GM18907 (cell line): ENCODE results near the gene ARHGAP22.

Experiments
- ATAC-seq: cut with Tn5 transposase; IDR thresholded peaks from one replicate; pipeline ENCODE4 v1.9.1; 2021; ENCODE audit warnings: mild to moderate bottlenecking, moderate library complexity; ENCODE audit not compliant: unreplicated experiment

The ARHGAP22 gene

GRCh38 chr10:48454302-48455054, 150.4 kb downstream of the ARHGAP22 start:
- ATAC-seq = no peak

- ATAC-seq = no peak
These were observed 151.2 kb downstream of the ARHGAP22 start for GRCh38 chr10:48453451-48454301.

DNA sequence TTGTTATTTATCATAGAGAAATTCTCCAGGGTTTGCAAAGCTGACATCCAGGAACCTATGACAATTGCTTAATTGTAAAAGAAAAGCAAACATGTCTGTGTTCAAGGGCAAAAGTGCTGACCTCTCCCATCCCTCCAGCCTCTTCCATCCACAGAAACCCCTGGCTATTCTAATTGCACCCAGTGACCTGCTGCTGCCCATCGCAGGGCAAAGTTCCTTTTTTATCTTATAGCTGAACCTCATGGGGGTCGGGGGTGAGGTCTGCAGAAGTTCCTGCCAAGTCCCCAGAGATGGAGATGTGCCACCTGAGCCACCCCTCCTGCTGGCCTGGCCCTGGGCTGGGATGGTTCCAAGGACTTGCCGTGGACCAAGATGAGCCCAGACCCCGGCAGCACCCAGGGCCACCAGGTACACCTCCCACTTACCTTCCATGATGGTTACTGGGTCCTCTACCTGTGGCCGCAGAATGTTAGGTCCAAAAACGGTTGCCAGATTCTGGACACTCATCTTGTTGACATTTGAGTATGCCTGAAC, 151.9 kb downstream of the ARHGAP22 start:
- no peak for ATAC-seq

GRCh38 chr10:48451969-48452878, 152.6 kb downstream of the ARHGAP22 start:
- no peak for ATAC-seq

GRCh38 chr10:48450741-48451466, 154.0 kb downstream of the ARHGAP22 start:
- ATAC-seq = no peak

- ATAC-seq = no peak
These were observed 154.6 kb downstream of the ARHGAP22 start for GRCh38 chr10:48450233-48450740.

DNA sequence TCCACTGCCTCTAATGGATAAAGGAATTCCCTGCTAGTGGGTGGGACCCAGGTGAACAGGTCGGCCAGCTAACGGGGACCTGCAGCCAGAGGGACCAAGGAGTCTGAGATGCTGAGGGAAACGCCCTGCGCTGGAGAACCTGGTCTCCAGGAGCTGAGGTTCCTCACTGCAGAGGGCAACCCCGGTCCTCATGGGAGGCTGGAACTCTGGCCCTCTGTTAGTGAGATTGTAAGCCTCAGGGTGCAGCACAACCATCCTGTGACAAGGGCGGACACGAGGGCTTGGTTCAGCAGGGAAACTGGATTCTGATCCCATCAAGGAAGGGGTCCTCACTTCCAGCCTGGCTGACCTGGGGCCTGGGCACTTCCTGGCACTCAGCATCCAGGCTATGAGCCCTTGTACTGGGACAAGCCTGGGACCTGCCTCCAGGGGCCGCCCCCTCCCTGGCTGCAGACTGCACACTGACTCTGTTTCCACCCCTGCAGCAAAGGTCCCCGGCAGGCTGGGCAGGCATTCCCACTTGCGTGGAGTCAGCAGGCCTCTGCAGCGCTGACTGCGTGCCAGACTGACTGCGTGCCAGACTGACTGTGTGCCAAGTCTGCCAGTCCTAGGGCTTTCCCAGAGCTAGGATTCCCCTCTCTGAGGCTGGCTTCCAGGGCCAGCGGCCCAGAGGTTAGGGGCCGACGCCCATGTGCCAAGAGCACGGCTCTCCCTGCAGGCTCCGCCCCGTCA, 155.2 kb downstream of the ARHGAP22 start:
- ATAC-seq = no peak

- no peak for ATAC-seq
These were observed 156.1 kb downstream of the ARHGAP22 start for GRCh38 chr10:48448796-48449195.

GRCh38 chr10:48447356-48448215, 157.3 kb downstream of the ARHGAP22 start:
- ATAC-seq = no peak

DNA sequence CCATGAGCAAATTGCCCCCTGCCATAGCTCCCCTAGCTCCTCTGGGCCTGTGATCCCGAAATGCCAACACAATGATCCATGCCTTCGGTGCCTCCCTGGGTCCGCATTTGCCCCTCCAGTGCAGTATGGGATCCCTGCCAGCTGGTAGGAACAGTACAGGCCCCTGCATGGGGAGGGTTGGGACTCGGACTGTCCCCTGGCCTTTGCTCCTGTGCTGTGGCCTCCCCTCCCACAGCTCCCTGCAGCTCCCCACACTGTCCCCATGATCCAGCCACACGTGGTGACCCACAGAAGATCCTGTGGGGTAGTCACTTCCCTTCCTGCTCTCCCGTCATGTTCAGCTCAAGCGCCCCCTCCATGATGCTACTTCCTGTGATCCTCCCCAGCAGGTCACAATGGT, 158.1 kb downstream of the ARHGAP22 start:
- no peak for ATAC-seq

GRCh38 chr10:48445932-48446331, 158.9 kb downstream of the ARHGAP22 start:
- ATAC-seq = no peak

DNA sequence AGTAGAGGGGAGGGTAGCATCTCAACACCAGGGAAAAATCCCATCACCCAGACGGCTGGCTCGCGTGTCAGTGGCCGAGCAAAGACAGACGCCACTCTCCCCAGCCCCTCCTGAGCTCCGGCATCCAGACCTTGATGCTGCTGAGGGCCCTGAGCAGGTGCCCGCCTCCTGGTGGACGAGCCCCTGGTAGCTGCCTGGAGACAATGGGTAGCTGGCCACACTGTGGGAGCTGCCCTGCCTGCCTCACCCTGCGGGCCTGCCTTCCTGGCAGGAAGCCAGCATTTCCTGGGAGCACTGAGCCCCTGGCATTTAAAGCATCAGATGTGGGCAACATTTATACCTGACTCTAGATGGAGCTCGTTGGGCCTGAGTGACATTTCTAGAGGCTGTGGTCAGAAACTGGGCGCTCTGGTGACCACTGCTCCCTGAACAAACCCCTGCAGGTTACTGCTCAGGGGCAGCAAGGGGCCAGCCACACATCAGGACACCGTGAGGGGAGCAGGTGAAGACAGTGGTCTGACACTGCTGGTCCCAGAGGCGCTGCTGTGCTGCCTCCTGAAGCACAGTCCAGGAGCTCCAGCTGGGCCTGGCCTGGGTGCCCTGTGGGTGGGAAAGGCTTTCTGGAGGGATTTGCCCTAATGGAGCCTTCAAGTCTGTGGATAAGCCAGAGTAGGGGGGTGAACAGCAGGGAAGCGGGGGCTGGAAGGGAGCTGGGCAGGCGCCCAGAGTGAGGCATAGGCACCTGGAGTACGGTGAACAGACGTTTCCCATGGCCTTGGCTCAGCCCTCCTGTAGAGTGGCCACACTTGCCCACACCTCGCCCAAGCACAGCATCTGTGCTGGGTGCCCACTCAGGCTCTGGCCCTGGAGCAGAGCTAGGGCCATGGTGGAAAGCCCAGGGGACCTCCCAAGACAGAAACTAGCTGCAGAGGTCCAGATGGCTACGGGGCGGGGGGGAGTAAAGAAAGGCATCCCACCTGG, 159.7 kb downstream of the ARHGAP22 start:
- no peak for ATAC-seq

DNA sequence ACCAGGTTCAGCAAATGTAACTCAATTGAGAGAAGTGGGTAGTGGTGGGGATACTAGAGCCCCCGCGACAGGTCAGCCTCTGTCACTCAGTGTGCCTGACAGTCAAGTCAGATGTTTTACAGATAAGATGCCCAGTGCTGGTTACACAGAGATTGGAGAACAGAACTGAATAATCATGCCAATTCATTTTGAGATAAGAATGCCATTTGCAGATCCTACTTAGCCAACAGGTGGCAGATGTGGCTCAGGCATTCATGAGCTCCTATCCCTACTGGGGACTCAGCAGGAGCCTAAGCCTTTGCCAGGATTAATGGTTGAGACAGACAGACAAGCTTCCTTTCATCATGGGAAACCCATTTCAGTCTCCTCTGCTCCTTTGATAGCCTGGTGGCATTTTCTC, 160.6 kb downstream of the ARHGAP22 start:
- ATAC-seq = no peak

GRCh38 chr10:48442809-48443177, 162.1 kb downstream of the ARHGAP22 start:
- no peak for ATAC-seq

DNA sequence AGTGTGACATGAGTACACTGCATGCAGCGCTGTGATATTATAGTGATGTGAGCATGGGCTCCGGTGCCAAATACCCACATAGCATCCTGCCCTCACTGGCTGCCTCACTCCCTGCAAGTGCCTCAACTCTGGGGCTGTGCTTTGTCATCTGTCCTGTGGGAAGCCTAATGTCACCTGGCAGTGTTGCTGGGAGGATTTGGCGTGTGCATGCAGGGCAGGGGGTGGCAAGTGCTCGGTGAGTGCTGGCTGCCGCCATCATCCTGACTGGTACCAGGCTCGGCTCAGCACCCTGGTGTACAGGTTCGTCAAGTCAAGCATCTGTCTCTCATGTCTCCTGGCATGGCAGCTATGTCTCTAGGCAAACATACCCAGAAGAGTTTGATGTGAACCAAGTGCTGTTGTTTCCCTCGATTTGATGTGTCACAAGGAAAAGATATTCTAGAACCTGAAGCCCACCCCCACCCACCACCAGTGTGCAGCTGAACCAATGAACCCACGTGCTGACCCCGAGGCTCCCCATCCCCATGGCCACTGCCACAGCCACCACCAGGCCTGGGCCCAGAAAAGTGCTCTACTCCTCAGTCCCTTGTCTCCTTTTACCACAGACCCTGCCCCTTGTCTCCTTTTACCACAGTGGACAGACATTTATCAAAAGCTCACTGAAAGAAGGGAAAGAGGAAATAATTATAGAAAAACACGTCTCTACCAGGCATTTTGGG, 162.6 kb downstream of the ARHGAP22 start:
- no peak for ATAC-seq

DNA sequence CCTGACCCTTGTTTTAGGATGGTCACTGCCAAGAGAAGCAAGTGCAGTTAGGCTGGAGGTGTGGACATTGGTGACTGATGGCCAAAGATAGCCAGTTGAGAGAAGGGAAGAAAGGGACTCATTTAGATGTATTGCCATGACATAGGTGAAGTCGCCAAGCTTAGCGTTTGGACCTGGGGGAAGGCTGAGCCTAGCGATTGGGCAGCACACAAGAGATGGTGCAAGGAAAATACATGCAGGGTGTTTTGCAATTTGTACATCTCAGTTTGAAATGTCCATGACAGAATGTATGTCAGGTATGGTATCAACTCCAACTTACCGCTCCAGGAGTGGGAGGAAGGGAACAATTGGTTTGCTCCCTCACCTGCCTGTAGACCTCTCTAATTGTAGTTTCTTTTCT, 164.1 kb downstream of the ARHGAP22 start:
- no peak for ATAC-seq
